IMR-90 (cell line): Measurements from ENCODE around the gene PRSS8. TPM values are rescaled to one million over a fixed set of nuclear protein-coding genes. Genes with fewer than 3 reads are reported as not detected.

ENCODE experiments used
- ATAC-seq: fragments of 200-7000 bp; cut with Tn5 transposase; 2 replicates; pipeline ENCODE4 v1.9.1; 2020; ENCODE audit warnings: low read depth, mild to moderate bottlenecking, moderate library complexity
- BruUV-seq: library from RNA; stranded (reverse); fragments of 400-500 nt; replicated peaks from 2 replicates; lab custom pipeline; 2021; lab: Mats Ljungman, UMichigan
- CTCF ChIA-PET: fragments of 300-600 bp; formaldehyde crosslinking; extraction: SDS; loops from one replicate; lab custom pipeline; 2021; ENCODE audit warnings: antibody characterized with exemption; lab: Yijun Ruan, JAX
- POLR2A ChIA-PET: fragments of 300-600 bp; sonication (Branson Sonifier 250); formaldehyde crosslinking; loops from one replicate; lab custom pipeline; 2022; ENCODE audit warnings: antibody characterized with exemption; ENCODE audit not compliant: unreplicated experiment; lab: Charles Lee
- DNase-seq: peaks from one replicate; pipeline ENCODE4 v3.0.0; 2013
- H2AFZ ChIP-seq: replicated peaks from 2 replicates; pipeline ENCODE3; 2013; ENCODE audit warnings: low read length, mild to moderate bottlenecking; ENCODE audit not compliant: poor library complexity
- H2AK5ac ChIP-seq: 2 replicates; pipeline ENCODE4 v1.6.1; 2013; ENCODE audit warnings: low read depth, low read length, inconsistent platforms
- H2AK9ac ChIP-seq: replicated peaks from 2 replicates; pipeline ENCODE3; 2013; ENCODE audit warnings: mild to moderate bottlenecking, low read depth, low read length, moderate library complexity; ENCODE audit not compliant: poor library complexity
- H2BK120ac ChIP-seq: 2 replicates; pipeline ENCODE4 v1.6.1; 2013; ENCODE audit warnings: low read depth, low read length, inconsistent platforms
- H2BK15ac ChIP-seq: 3 replicates; pipeline ENCODE4 v1.6.1; 2013; ENCODE audit warnings: low read depth, low read length, inconsistent platforms
- H2BK20ac ChIP-seq: 2 replicates; pipeline ENCODE4 v1.6.1; 2013; ENCODE audit warnings: low read depth, mild to moderate bottlenecking, inconsistent platforms, low read length, moderate library complexity
- H2BK5ac ChIP-seq: 2 replicates; pipeline ENCODE4 v1.6.1; 2013; ENCODE audit warnings: mild to moderate bottlenecking, low read depth, low read length, inconsistent platforms; ENCODE audit not compliant: poor library complexity, severe bottlenecking
- H3K14ac ChIP-seq: replicated peaks from 2 replicates; pipeline ENCODE4 v1.6.1; 2013; ENCODE audit warnings: low read depth, low read length, inconsistent platforms
- H3K18ac ChIP-seq: 2 replicates; pipeline ENCODE4 v1.6.1; 2013; ENCODE audit warnings: low read depth, low read length, control low read depth
- H3K23ac ChIP-seq: 2 replicates; pipeline ENCODE4 v1.6.1; 2013; ENCODE audit warnings: low read depth, low read length, inconsistent platforms
- H3K27ac ChIP-seq: 2 replicates; pipeline ENCODE4 v1.5.1; 2013; ENCODE audit warnings: mild to moderate bottlenecking, control low read depth, low read length; ENCODE audit not compliant: insufficient read depth
- H3K27me3 ChIP-seq: 2 replicates; pipeline ENCODE4 v1.6.1; 2013; ENCODE audit warnings: low read length; ENCODE audit not compliant: control insufficient read depth, insufficient read depth
- H3K36me3 ChIP-seq: 2 replicates; pipeline ENCODE4 v1.6.1; 2013; ENCODE audit warnings: low read length, mixed read lengths; ENCODE audit not compliant: control insufficient read depth, insufficient read depth
- H3K4ac ChIP-seq: 2 replicates; pipeline ENCODE4 v1.6.1; 2013; ENCODE audit warnings: low read depth, low read length, inconsistent platforms
- H3K4me1 ChIP-seq: 2 replicates; pipeline ENCODE4 v1.6.1; 2013; ENCODE audit warnings: low read length, mixed read lengths; ENCODE audit not compliant: control insufficient read depth, insufficient read depth
- H3K4me2 ChIP-seq: 2 replicates; pipeline ENCODE4 v1.6.1; 2013; ENCODE audit warnings: low read depth, mild to moderate bottlenecking, control low read depth, low read length, moderate library complexity
- H3K4me3 ChIP-seq: 2 replicates; pipeline ENCODE4 v1.5.1; 2013; ENCODE audit warnings: low read depth, mild to moderate bottlenecking, control low read depth, low read length, moderate library complexity; ENCODE audit not compliant: insufficient read depth
- H3K56ac ChIP-seq: 2 replicates; pipeline ENCODE4 v1.6.1; 2013; ENCODE audit warnings: low read length, inconsistent platforms; ENCODE audit not compliant: insufficient read depth; ENCODE audit errors: extremely low read depth
- H3K79me1 ChIP-seq, 2 experiments: 2 replicates each; pipeline ENCODE4 v1.6.1; 2013; ENCODE audit warnings: low read length in 2 of 2, inconsistent platforms in 1 of 2, low read depth in 1 of 2
- H3K9ac ChIP-seq: 2 replicates; pipeline ENCODE4 v1.6.1; 2013; ENCODE audit warnings: low read depth, low read length, control low read depth
- H3K9me1 ChIP-seq: 2 replicates; pipeline ENCODE4 v1.6.1; 2013; ENCODE audit warnings: low read length, inconsistent platforms; ENCODE audit not compliant: insufficient read depth
- H3K9me3 ChIP-seq: 2 replicates; pipeline ENCODE4 v1.6.1; 2013; ENCODE audit warnings: low read length; ENCODE audit not compliant: control insufficient read depth, insufficient read depth
- H4K20me1 ChIP-seq: 2 replicates; pipeline ENCODE4 v1.6.1; 2013; ENCODE audit warnings: low read length, inconsistent platforms; ENCODE audit not compliant: insufficient read depth
- H4K5ac ChIP-seq: 2 replicates; pipeline ENCODE4 v1.6.1; 2013; ENCODE audit warnings: mild to moderate bottlenecking, low read depth, low read length, control low read depth
- H4K8ac ChIP-seq, 2 experiments: 2 replicates each; pipeline ENCODE4 v1.6.1; 2013; ENCODE audit warnings: low read depth in 2 of 2, low read length in 2 of 2, control low read depth in 1 of 2, inconsistent platforms in 1 of 2
- H4K91ac ChIP-seq: 2 replicates; pipeline ENCODE4 v1.6.1; 2013; ENCODE audit warnings: low read depth, low read length, inconsistent platforms; ENCODE audit not compliant: insufficient read depth
- BHLHE40 ChIP-seq: fragments of 150-350 bp; IDR thresholded peaks from 2 replicates; pipeline ENCODE4 v1.6.1; 2016; ENCODE audit warnings: mild to moderate bottlenecking, low read depth, low read length
- CEBPB ChIP-seq: IDR thresholded peaks from 2 replicates; pipeline ENCODE4 v1.6.1; 2012; ENCODE audit warnings: low read depth, low read length, improper control_type of control experiment
- CHD1 ChIP-seq: IDR thresholded peaks from 2 replicates; pipeline ENCODE4 v1.6.1; 2012; ENCODE audit warnings: low read depth, low read length, improper control_type of control experiment
- CTCF ChIP-seq: conservative IDR thresholded peaks from 2 replicates; pipeline ENCODE4 v1.5.1; 2012; ENCODE audit warnings: mild to moderate bottlenecking, low read depth, low read length, improper control_type of control experiment
- ELK1 ChIP-seq: fragments of 150-350 bp; IDR thresholded peaks from 2 replicates; pipeline ENCODE4 v1.6.1; 2016; ENCODE audit warnings: low read depth, mild to moderate bottlenecking, low read length, moderate library complexity, borderline replicate concordance
- FOS ChIP-seq: fragments of 150-350 bp; IDR thresholded peaks from 2 replicates; pipeline ENCODE4 v1.6.1; 2016; ENCODE audit warnings: low read depth, low read length
- MAFK ChIP-seq: IDR thresholded peaks from 2 replicates; pipeline ENCODE4 v1.6.1; 2012; ENCODE audit warnings: low read depth, low read length, improper control_type of control experiment
- MAZ ChIP-seq: IDR thresholded peaks from 2 replicates; pipeline ENCODE4 v1.6.1; 2012; ENCODE audit warnings: low read depth, mild to moderate bottlenecking, low read length, improper control_type of control experiment, moderate library complexity, borderline replicate concordance
- MXI1 ChIP-seq: IDR thresholded peaks from 2 replicates; pipeline ENCODE4 v1.6.1; 2012; ENCODE audit warnings: low read depth, mild to moderate bottlenecking, low read length, moderate library complexity, borderline replicate concordance
- NFE2L2 ChIP-seq: fragments of 150-350 bp; IDR thresholded peaks from 2 replicates; pipeline ENCODE4 v1.6.1; 2016; ENCODE audit warnings: low read depth, mild to moderate bottlenecking, low read length
- POLR2A ChIP-seq: IDR thresholded peaks from 2 replicates; pipeline ENCODE4 v1.6.1; 2012; ENCODE audit warnings: mild to moderate bottlenecking, low read depth, low read length
- RAD21 ChIP-seq: IDR thresholded peaks from 2 replicates; pipeline ENCODE4 v1.6.1; 2012; ENCODE audit warnings: low read length, improper control_type of control experiment
- RCOR1 ChIP-seq: IDR thresholded peaks from 2 replicates; pipeline ENCODE4 v1.6.1; 2012; ENCODE audit warnings: mild to moderate bottlenecking, low read length, improper control_type of control experiment; ENCODE audit not compliant: insufficient replicate concordance
- RFX5 ChIP-seq: IDR thresholded peaks from 2 replicates; pipeline ENCODE4 v1.8.0; 2012; ENCODE audit warnings: low read depth, mild to moderate bottlenecking, low read length, moderate library complexity
- SMC3 ChIP-seq: fragments of 150-350 bp; IDR thresholded peaks from 2 replicates; pipeline ENCODE4 v1.6.1; 2016; ENCODE audit warnings: low read depth, mild to moderate bottlenecking, antibody characterized with exemption, low read length, moderate library complexity
- USF2 ChIP-seq: fragments of 150-350 bp; IDR thresholded peaks from 2 replicates; pipeline ENCODE4 v1.6.1; 2017; ENCODE audit warnings: mild to moderate bottlenecking, antibody characterized with exemption, low read length, low read depth
- WGBS, 2 experiments: methylation state at CpG; one replicate each; pipeline versions ENCODE4 v1.1.5 to v1.1.7; 2013; ENCODE audit warnings: missing lambda C conversion rate in 2 of 2; ENCODE audit not compliant: insufficient read length in 1 of 2; ENCODE audit errors: extremely low coverage in 2 of 2; 5-methylcytosine and 5-hydroxymethylcytosine counted together
- dilution Hi-C: fragments of 300-500 bp; cut with HindIII; formaldehyde crosslinking; loops from one replicate; pipeline ENCODE4 v1.14.3; 2018; ENCODE audit warnings: low sequenced_read_pairs; ENCODE audit not compliant: unreplicated experiment
- in situ Hi-C: fragments of 300-500 bp; cut with MboI; formaldehyde crosslinking; loops from 3 replicates; pipeline ENCODE4 v1.14.3; 2019; ENCODE audit warnings: low sequenced_read_pairs, inconsistent platforms, mixed read lengths
- intact Hi-C: fragments of 100-400 bp; cut with micrococcal nuclease; formaldehyde crosslinking; loops from 2 replicates; pipeline ENCODE4 v1.10.0; 2022
- polyA plus RNA-seq, 3 experiments: library from polyadenylated mRNA; depleted of rRNA; stranded (reverse); fragments of >200 nt; gene quantifications; 2 replicates each; pipeline ENCODE4 v1.2.3, GENCODE V29; 2012; ENCODE audit warnings: low replicate concordance in 1 of 3
- total RNA-seq: library from RNA; depleted of rRNA; stranded (reverse); fragments of >200 nt; gene quantifications from 2 replicates; pipeline ENCODE4 v1.2.3, GENCODE V29; 2012

PRSS8 gene
- total and polyA plus RNA-seq, 2 of the 4 experiments (the other 2 are of a cell fraction): not detected

GRCh38 chr16:31120129-31120528, 15.4 kb downstream of the PRSS8 start:
- Histone ChIP-seq H3K14ac (no peak overlapping the region), H2BK120ac (no peak overlapping the region), H2BK20ac (no peak overlapping the region), H3K9ac (no peak overlapping the region), H3K18ac (no peak overlapping the region), H4K20me1 (peaks cover 9% of the 10 kb centered on the region), H3K4me3 (no peak overlapping the region), H3K4ac (no peak overlapping the region), H3K23ac (no peak overlapping the region), H3K27me3 (no peaks in the 10 kb centered on the region), H3K4me2 (no peak overlapping the region), H2AK5ac (no peak overlapping the region), H3K79me1 (peaks cover 22 to 47% of the 10 kb centered on the region in 2 experiments), H4K91ac (no peak overlapping the region), H3K56ac (no peak overlapping the region), H2AK9ac (no peak overlapping the region), H2BK15ac (no peak overlapping the region), H3K36me3 (peaks cover 17% of the 10 kb centered on the region), H2AFZ (no peak overlapping the region), H4K8ac (no peak overlapping the region), H3K9me1 (peaks cover 3% of the 10 kb centered on the region; the same call in 1 of the 2 replicates), H3K9me3 (no peaks in the 10 kb centered on the region), H4K5ac (no peak overlapping the region), H3K27ac (no peak overlapping the region), H3K4me1 (0 out of 2 replicates have a peak, but pooled peaks cover 3% of the 10 kb centered on the region), H2BK5ac (no peak overlapping the region)
- 92% methylated on average over 10 of the region's 16 CpGs; no CpG with 5 or more reads in 1 of the 2 experiments for WGBS, 2 experiments
- no peak for DNase-seq
- BruUV-seq: no TSS peak
- ChIA-PET POLR2A (no interaction called here), CTCF (interaction anchor here (0.7 kb wide), 1 partner anchor 22 kb away, joined by 3 read pairs; no protein-coding TSS in a partner anchor)
- intact Hi-C loops: no loop called here
- TF ChIP-seq MAZ: no peak
- no peak for TF ChIP-seq RAD21
- no peak for TF ChIP-seq CTCF
- TF ChIP-seq CHD1: no peak
- no peak for TF ChIP-seq MXI1
- no peak for TF ChIP-seq CEBPB
- no peak for TF ChIP-seq RFX5
- no peak for TF ChIP-seq RCOR1
- TF ChIP-seq POLR2A: no peak
- no peak for TF ChIP-seq MAFK
- no peak for TF ChIP-seq USF2
- no peak for TF ChIP-seq SMC3
- no peak for TF ChIP-seq NFE2L2
- no peak for TF ChIP-seq BHLHE40
- no peak for TF ChIP-seq ELK1
- TF ChIP-seq FOS: no peak
- in situ Hi-C loops: no loop called here
- dilution Hi-C loops: no loop called here
- no peak for ATAC-seq
